OCI-LY1 (cell line): ENCODE data around the gene IGFBP7.

Source experiments
- H2AFZ ChIP-seq: fragments of 200-600 bp; sonication (generic), shearing (Covaris generic); 2 replicates; pipeline ENCODE4 v1.6.0; 2014; ENCODE audit warnings: antibody characterized with exemption, mild to moderate bottlenecking, low read length
- H3F3A ChIP-seq: fragments of 200-600 bp; sonication (generic), shearing (Covaris generic); 2 replicates; pipeline ENCODE4 v1.6.0; 2014; ENCODE audit warnings: mild to moderate bottlenecking, antibody characterized with exemption, low read length, moderate library complexity; ENCODE audit not compliant: insufficient read depth
- H3K27ac ChIP-seq: fragments of 200-600 bp; sonication (generic); 2 replicates; pipeline ENCODE4 v1.5.1; 2014; ENCODE audit warnings: low read length, mixed run types, mild to moderate bottlenecking, low read depth; ENCODE audit not compliant: poor library complexity, severe bottlenecking
- H3K27me3 ChIP-seq: fragments of 200-600 bp; sonication (generic); 2 replicates; pipeline ENCODE4 v1.6.0; 2014; ENCODE audit warnings: antibody characterized with exemption, mild to moderate bottlenecking, low read length, moderate library complexity; ENCODE audit not compliant: insufficient read depth
- H3K36me3 ChIP-seq: fragments of 200-600 bp; sonication (generic); 2 replicates; pipeline ENCODE4 v1.6.1; 2014; ENCODE audit warnings: mild to moderate bottlenecking, antibody characterized with exemption, low read length, moderate library complexity, mixed read lengths; ENCODE audit not compliant: insufficient read depth
- H3K4me1 ChIP-seq: fragments of 200-600 bp; sonication (generic); 2 replicates; pipeline ENCODE4 v1.5.1; 2014; ENCODE audit warnings: mild to moderate bottlenecking, low read length, moderate library complexity; ENCODE audit not compliant: insufficient read depth, severe bottlenecking
- H3K4me2 ChIP-seq: fragments of 200-600 bp; sonication (generic), shearing (Covaris generic); 2 replicates; pipeline ENCODE4 v1.6.1; 2014; ENCODE audit warnings: low read length
- H3K4me3 ChIP-seq: fragments of 200-600 bp; sonication (generic); 2 replicates; pipeline ENCODE4 v1.5.1; 2014; ENCODE audit warnings: low read length, low read depth, mild to moderate bottlenecking, mixed read lengths; ENCODE audit not compliant: poor library complexity, severe bottlenecking
- H3K79me2 ChIP-seq: fragments of 200-600 bp; shearing (Covaris generic); 2 replicates; pipeline ENCODE4 v1.6.1; 2016; ENCODE audit warnings: mixed run types, low read length, mixed read lengths; ENCODE audit not compliant: insufficient read depth
- H3K9ac ChIP-seq: fragments of 200-600 bp; sonication (generic), shearing (Covaris generic); 2 replicates; pipeline ENCODE4 v1.6.1; 2014; ENCODE audit warnings: mild to moderate bottlenecking, low read length, mixed read lengths
- H3K9me2 ChIP-seq: fragments of 200-600 bp; sonication (generic), shearing (Covaris generic); 2 replicates; pipeline ENCODE4 v1.6.1; 2014; ENCODE audit warnings: low read depth, mild to moderate bottlenecking, low read length, mixed read lengths
- H3K9me3 ChIP-seq: fragments of 200-600 bp; shearing (Covaris generic); 2 replicates; pipeline ENCODE4 v1.6.1; 2014; ENCODE audit warnings: low read length, mixed read lengths
- H4K20me1 ChIP-seq: fragments of 200-600 bp; sonication (generic), shearing (Covaris generic); 2 replicates; pipeline ENCODE4 v1.6.0; 2016; ENCODE audit warnings: mild to moderate bottlenecking, low read length; ENCODE audit not compliant: insufficient read depth
- EZH2 ChIP-seq: fragments of 200-600 bp; sonication (generic), shearing (Covaris generic); IDR thresholded peaks from 2 replicates; pipeline ENCODE4 v1.8.0; 2017; ENCODE audit warnings: borderline replicate concordance, mixed run types, mild to moderate bottlenecking, antibody characterized with exemption, low read length, moderate library complexity, mixed read lengths
- TF ChIP-seq, protein P1 (sequence below): fragments of 200-600 bp; sonication (generic), shearing (Covaris generic); IDR thresholded peaks from 2 replicates; pipeline ENCODE4 v1.5.1; 2017; ENCODE audit warnings: mild to moderate bottlenecking, antibody characterized with exemption, low read length, moderate library complexity, mixed read lengths

The IGFBP7 gene

DNA sequence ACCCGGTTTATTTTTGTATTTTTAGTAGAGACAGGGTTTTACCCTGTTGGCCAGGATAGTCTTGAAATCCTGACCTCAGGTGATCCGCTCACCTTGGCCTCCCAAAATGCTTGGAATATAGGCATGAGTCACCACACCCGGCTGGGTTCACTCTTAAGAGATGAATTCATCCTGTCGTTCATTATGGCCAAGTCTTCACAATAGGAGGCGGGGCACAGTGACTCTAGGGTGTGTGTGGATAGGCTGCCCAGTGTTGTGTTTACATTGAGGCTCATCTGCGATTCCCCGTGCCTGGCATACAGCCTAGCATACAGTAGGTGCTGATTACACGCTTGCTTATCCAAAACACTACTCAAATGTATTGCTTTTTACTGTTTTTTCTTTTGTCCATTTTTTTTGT lies 41.3 kb upstream of the IGFBP7 start:
- H2AFZ ChIP-seq, result no peak overlapping the region
- no peak overlapping the region for H3K4me3 ChIP-seq
- no peaks in the 10 kb centered on the region for H3K79me2 ChIP-seq
- no peaks in the 10 kb centered on the region for H3K9me3 ChIP-seq
- no peaks in the 10 kb centered on the region for H3K4me1 ChIP-seq
- no peaks in the 10 kb centered on the region for H4K20me1 ChIP-seq
- no peaks in the 10 kb centered on the region for H3K36me3 ChIP-seq
- H3K27ac ChIP-seq, result no peak overlapping the region
- H3K9me2 ChIP-seq, result no peaks in the 10 kb centered on the region
- no peak overlapping the region for H3K9ac ChIP-seq
- H3F3A ChIP-seq, result no peaks in the 10 kb centered on the region
- TF ChIP-seq EZH2, result no peak
- TF ChIP-seq, protein P1, sequence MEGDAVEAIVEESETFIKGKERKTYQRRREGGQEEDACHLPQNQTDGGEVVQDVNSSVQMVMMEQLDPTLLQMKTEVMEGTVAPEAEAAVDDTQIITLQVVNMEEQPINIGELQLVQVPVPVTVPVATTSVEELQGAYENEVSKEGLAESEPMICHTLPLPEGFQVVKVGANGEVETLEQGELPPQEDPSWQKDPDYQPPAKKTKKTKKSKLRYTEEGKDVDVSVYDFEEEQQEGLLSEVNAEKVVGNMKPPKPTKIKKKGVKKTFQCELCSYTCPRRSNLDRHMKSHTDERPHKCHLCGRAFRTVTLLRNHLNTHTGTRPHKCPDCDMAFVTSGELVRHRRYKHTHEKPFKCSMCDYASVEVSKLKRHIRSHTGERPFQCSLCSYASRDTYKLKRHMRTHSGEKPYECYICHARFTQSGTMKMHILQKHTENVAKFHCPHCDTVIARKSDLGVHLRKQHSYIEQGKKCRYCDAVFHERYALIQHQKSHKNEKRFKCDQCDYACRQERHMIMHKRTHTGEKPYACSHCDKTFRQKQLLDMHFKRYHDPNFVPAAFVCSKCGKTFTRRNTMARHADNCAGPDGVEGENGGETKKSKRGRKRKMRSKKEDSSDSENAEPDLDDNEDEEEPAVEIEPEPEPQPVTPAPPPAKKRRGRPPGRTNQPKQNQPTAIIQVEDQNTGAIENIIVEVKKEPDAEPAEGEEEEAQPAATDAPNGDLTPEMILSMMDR, result no peak
- no peak overlapping the region for H3K4me2 ChIP-seq
- no peaks in the 10 kb centered on the region for H3K27me3 ChIP-seq

- H3K27ac ChIP-seq, result no peak overlapping the region
These were observed 39.6 kb upstream of the IGFBP7 start for GRCh38 chr4:57149833-57150232.

GRCh38 chr4:57148831-57149505 lies 38.8 kb upstream of the IGFBP7 start:
- no peaks in the 10 kb centered on the region for H3K27me3 ChIP-seq
- H3K4me1 ChIP-seq, result no peaks in the 10 kb centered on the region
- H2AFZ ChIP-seq, result no peak overlapping the region
- H3K27ac ChIP-seq, result no peak overlapping the region
- H3K79me2 ChIP-seq, result no peaks in the 10 kb centered on the region
- no peaks in the 10 kb centered on the region for H3K9me2 ChIP-seq
- no peaks in the 10 kb centered on the region for H3F3A ChIP-seq
- no peaks in the 10 kb centered on the region for H3K9me3 ChIP-seq
- TF ChIP-seq, protein P1, result no peak
- no peak for TF ChIP-seq EZH2
- no peak overlapping the region for H3K4me2 ChIP-seq
- no peaks in the 10 kb centered on the region for H3K36me3 ChIP-seq
- H3K4me3 ChIP-seq, result no peak overlapping the region
- H3K9ac ChIP-seq, result no peak overlapping the region
- no peaks in the 10 kb centered on the region for H4K20me1 ChIP-seq

More at GRCh38 chr4:57149833-57150232, 39.6 kb upstream of the IGFBP7 start:
- H3K4me1 ChIP-seq, result no peaks in the 10 kb centered on the region
- no peaks in the 10 kb centered on the region for H3K9me3 ChIP-seq
- H3K4me2 ChIP-seq, result no peak overlapping the region
- H4K20me1 ChIP-seq, result no peaks in the 10 kb centered on the region
- H2AFZ ChIP-seq, result no peak overlapping the region
- H3K9me2 ChIP-seq, result no peaks in the 10 kb centered on the region
- no peaks in the 10 kb centered on the region for H3K36me3 ChIP-seq
- no peaks in the 10 kb centered on the region for H3K27me3 ChIP-seq
- TF ChIP-seq, protein P1, result no peak
- TF ChIP-seq EZH2, result no peak
- no peak overlapping the region for H3K4me3 ChIP-seq
- no peaks in the 10 kb centered on the region for H3K79me2 ChIP-seq
- no peak overlapping the region for H3K9ac ChIP-seq
- no peaks in the 10 kb centered on the region for H3F3A ChIP-seq
